ENCODE measurements around the gene ARMC7.

GRCh38 chr17:75064040-75064439, 45.7 kb upstream of the ARMC7 start:
- no peak for TF ChIP-seq CTCF (conservative IDR thresholded peaks at IDR 0.05; ENCODE audit: low read length)
- no peak for TF ChIP-seq EZH2phosphoT487 (IDR thresholded peaks at IDR 0.05; ENCODE audit: borderline replicate concordance)
